GM21528 (cell line): Measurements from ENCODE around the gene FHIT.

Experiments used
- ATAC-seq: cut with Tn5 transposase; IDR thresholded peaks from one replicate; pipeline ENCODE4 v1.9.1; 2021; ENCODE audit warnings: mild to moderate bottlenecking, moderate library complexity; ENCODE audit not compliant: unreplicated experiment, low FRiP score

FHIT gene

DNA sequence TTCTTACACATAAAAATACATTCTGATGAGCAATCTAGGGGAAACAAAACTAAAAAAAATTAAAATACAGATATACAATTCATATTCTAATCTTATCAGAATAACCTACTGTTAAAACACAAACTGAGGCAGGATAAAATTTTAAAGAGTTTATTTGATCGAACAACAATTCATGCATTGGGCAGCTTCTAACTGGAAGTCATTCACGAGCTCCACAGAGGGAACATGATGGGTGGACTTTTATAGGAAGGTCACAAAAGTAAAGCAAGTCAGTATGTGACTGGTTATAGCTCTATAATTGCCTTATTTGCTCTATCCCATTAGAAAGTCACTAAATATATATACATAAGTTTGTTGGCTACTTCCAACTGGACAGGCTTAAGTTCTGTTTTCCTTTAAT is 1144.0 kb downstream of the FHIT start:
- ATAC-seq, result no peak

GRCh38 chr3:60102154-60102553 is 1149.1 kb downstream of the FHIT start:
- ATAC-seq, result no peak

DNA sequence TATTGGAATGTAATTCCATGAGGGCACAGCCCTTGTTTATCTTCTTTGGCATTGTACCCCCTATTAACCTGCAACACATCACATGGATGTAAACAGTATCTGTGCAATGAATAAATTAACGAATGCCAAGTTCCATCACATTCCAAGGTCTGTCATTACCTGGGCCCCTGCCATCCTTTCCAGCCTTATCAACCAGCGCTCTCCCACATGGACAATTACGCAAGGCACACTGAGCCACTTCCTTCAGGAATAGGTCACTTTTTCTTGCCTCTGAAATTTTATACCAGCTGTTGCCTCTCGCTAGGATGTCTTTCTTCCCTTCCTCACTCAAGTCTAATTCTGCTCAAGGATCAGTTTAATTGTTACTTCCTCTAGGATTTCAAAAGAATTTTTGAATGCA is 1149.6 kb downstream of the FHIT start:
- ATAC-seq, result no peak

DNA sequence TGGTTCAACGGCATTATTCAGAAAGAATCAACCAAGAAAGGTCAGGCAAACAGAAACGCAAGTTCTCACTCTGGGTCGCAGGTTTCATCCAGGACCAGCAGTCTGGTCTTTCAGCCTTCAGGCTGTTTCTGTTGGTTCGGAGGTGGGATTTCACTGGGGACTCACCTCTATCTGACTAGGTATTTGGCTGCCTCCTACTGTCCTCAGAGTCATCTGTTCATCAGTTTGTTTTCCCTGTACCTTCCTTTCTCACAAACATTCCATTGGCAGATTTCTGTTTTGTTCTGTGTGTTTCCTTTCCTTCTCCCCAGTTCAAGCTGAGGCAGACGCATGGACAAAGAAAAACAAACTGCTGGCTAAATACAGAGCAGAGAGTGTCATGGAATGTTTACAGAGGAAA is 1154.8 kb downstream of the FHIT start:
- ATAC-seq, result no peak

DNA sequence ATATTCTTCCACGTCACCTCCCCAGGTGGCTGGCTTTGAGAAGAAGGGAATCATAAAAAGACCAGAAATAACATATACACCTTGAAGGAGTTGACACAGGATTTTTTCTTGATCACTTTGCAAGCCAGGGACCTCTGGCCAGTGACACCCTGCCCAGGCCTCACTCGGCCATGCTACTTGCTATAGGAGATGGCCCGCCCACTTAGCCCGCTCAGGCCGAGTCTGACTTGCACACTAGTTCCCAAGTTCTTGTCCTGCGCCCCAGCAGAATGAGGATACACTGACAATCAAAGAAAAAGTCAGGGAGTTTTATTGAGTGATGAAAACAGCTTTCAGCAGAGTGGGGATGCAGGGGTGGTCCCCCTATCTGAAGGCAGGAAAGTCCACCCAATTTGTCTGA is 1155.3 kb downstream of the FHIT start:
- no peak for ATAC-seq

GRCh38 chr3:60095516-60095915 is 1155.7 kb downstream of the FHIT start:
- ATAC-seq, result no peak

GRCh38 chr3:60094392-60094947 is 1156.8 kb downstream of the FHIT start:
- ATAC-seq, result no peak

- ATAC-seq, result no peak
Measured at GRCh38 chr3:60090548-60090947, 1160.7 kb downstream of the FHIT start.

DNA sequence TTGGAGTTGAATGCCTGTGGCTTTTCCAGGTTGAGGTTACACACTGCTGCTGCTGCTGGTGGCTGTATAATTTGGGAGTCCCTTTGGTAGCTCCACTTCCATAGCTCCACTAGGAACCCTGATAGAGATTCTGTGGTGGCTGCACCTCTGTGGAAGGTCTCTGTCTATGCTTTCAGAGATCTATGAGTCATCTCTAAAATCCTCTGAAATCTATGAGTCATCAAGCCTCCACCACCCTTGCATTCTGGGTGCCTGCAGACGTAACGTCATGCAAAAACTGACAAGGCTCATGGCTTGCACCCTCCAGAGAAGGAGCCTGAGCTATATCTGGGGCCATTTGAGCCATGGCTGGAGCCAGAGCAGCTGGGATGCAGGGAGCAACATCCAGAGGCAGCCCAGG is 1164.4 kb downstream of the FHIT start:
- no peak for ATAC-seq

- no peak for ATAC-seq
Measured at GRCh38 chr3:60085649-60086048, 1165.6 kb downstream of the FHIT start.

GRCh38 chr3:60081381-60082095 is 1169.7 kb downstream of the FHIT start:
- peak; percentile 62 for ATAC-seq

GRCh38 chr3:60080648-60081047 is 1170.6 kb downstream of the FHIT start:
- ATAC-seq, result no peak

- no peak for ATAC-seq
Measured at GRCh38 chr3:60079076-60079475, 1172.2 kb downstream of the FHIT start.

DNA sequence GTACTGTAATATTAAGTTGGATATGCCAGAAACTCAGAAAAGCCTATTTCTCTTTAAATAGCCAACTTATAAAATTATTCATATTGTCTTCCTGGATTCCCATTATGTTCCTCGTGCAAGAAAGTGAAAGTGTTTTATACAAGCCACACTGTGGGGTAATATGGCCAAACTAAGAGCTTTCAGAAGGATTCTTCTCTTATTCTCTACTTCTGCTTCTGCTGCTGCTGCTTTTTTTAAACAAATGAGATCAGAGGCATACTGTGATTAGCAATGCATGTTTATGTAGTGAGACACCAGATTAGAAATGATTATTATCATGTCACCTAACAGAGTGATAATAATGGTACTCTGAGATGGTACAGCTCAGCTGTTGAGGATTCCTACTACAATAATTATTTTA is 1174.9 kb downstream of the FHIT start:
- no peak for ATAC-seq

DNA sequence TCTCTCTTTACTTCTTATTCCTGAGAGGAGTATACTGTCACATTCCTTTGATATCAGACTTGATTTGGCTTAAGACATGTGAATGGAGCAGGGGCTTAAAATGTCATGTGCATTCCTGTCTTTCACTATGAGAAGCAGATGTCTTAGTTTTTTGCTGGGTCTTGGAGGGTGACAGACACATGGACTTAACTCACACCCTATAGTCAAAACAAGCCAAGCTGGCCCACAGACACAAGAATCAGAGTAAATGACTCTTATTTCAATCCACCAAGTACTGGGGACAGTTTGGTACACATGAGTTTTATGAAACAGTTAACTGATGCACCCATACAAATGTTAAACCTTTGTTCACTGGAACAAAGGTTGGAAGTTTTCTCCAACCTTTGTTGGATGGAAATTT is 1177.3 kb downstream of the FHIT start:
- no peak for ATAC-seq

DNA sequence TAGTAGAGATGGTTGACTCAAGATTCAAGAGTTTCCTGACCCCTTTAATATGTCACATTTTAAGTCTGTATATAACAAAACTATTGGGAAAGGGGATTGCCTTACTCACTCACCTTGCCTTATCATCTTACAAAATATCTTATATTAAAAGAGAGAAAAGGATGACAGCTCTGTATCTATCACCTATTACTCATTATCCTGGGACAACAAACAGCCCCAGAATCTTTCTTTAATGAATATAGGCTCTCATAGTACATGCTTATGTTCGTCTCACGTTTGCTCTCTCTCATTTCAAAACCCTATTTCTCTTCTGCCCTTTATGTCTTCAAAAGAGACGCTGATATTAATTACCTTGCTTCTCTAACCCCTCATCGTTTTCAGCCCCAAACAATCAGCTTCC is 1178.0 kb downstream of the FHIT start:
- ATAC-seq, result no peak

DNA sequence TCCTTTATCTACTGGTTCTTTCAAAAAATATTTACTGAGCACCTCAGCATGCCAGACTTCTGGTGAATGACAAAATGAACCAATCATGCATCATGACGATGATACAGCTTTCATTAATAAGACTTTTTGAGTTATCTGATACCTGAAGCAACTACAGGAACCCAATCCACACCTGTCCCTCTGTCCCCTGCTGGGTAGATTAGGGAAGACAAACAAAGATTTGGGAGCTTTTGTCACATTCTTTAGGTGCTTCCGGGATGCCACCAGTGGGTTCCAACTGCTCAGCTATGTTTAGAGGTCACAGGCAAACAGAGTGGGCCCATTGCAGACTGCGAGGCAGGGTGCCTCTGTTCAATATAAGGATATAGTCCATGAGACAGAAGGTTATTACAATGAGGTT is 1180.9 kb downstream of the FHIT start:
- ATAC-seq, result no peak

GRCh38 chr3:60065227-60065868 is 1185.9 kb downstream of the FHIT start:
- ATAC-seq, result no peak

DNA sequence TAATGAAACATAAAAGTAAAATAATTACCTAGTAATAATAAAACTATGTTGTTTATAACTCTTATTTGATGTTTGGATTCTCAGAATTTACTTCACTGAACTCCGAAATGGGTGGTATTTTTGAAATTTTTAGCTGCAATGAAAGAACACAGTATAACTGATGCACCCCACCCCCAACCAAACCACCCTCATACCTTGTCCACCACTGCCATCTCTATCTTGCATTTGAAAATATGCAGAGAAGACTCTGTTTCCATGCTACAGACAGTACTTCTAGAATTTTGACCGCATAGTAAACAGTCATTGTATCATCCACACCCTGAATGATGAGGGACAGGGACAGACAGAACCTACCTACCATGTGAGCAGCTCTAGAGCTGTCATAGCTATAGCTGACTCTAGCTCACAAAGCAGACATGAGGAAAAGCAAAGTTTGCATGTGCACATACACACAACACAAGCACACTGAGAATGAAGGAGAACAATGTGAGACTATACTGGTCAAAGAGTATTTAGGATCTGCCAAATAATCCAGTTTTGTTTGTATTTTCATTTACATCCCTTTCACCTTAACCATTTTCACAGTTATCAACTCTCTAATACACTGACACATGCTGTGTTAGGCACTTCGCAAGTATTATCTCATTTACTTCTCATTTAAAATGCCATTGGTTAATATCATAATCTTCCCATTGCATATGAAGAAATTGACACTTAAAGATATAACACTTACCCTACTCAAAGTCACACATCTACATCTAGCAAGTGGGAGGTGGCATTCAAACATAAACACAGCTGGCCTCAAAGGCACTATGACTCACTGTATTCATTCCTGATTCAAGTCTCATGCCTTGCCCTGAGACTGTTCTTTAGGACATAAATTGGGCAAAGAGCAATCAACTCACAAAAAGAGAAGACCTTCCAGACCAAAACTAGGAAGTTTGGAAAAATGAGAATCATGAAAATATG is 1186.8 kb downstream of the FHIT start:
- no peak for ATAC-seq

DNA sequence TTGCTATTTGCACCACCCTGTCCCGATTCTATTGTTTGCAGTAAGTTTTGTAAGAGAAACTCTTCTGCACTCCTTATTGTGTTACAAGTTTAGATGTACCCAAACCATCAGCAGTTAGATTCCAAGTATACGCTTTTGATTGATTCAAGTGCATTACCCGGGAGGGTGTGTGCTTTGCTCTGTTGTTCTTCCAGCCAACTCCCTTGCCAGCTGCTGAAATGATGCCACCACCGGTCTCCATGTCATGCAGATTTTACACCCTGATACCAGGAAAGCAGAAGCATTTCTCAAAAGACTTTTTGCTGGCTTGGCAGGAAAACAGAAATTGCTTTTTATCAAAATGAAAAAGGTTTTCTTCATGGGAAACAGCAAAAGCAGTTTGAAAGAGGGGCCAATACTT is 1194.8 kb downstream of the FHIT start:
- ATAC-seq, result no peak

- no peak for ATAC-seq
Measured at GRCh38 chr3:60055765-60056164, 1195.5 kb downstream of the FHIT start.
